ENCODE data around the gene CCBE1.
"Not testable (repeated sequence)": the region's sequence is repeated elsewhere in the genome, so short reads cannot be mapped to it uniquely, and the experiment has no call there.

CCBE1 gene

GRCh38 chr18:59724103-59724502, 26.9 kb upstream of the CCBE1 start:
- H3K27me3 Mint-ChIP-seq = no peaks in the 10 kb centered on the region
- no peaks in the 10 kb centered on the region for H3K4me1 Mint-ChIP-seq (ENCODE audit: low read depth)
- H3K36me3 Mint-ChIP-seq (ENCODE audit: low read depth) = no peaks in the 10 kb centered on the region
- no peak overlapping the region for H3K27ac Mint-ChIP-seq
- H3K4me3 Mint-ChIP-seq = no peak overlapping the region
- intact Hi-C loops (cut with micrococcal nuclease) = no loop called here
- no peaks in the 10 kb centered on the region for H3K9me3 Mint-ChIP-seq

GRCh38 chr18:59721931-59722330, 24.7 kb upstream of the CCBE1 start:
- Mint-ChIP-seq H3K4me3 (no peak overlapping the region), H3K9me3 (no peaks in the 10 kb centered on the region), H3K36me3 (ENCODE audit: low read depth) (no peaks in the 10 kb centered on the region), H3K4me1 (ENCODE audit: low read depth) (no peaks in the 10 kb centered on the region), H3K27me3 (no peaks in the 10 kb centered on the region), H3K27ac (no peak overlapping the region)
- intact Hi-C loops (cut with micrococcal nuclease) = no loop called here

GRCh38 chr18:59721211-59721610, 24.0 kb upstream of the CCBE1 start:
- no peak overlapping the region for H3K27ac Mint-ChIP-seq

GRCh38 chr18:59719544-59720181, 22.4 kb upstream of the CCBE1 start:
- no peaks in the 10 kb centered on the region for H3K9me3 Mint-ChIP-seq
- H3K27ac Mint-ChIP-seq = no peak overlapping the region
- no peaks in the 10 kb centered on the region for H3K27me3 Mint-ChIP-seq
- no peak overlapping the region for H3K4me3 Mint-ChIP-seq
- no peaks in the 10 kb centered on the region for H3K4me1 Mint-ChIP-seq (ENCODE audit: low read depth)
- no peaks in the 10 kb centered on the region for H3K36me3 Mint-ChIP-seq (ENCODE audit: low read depth)
- intact Hi-C loops (cut with micrococcal nuclease) = no loop called here

More at GRCh38 chr18:59721211-59721610, 24.0 kb upstream of the CCBE1 start:
- H3K4me1 Mint-ChIP-seq (ENCODE audit: low read depth) = no peaks in the 10 kb centered on the region
- intact Hi-C loops (cut with micrococcal nuclease) = no loop called here
- H3K36me3 Mint-ChIP-seq (ENCODE audit: low read depth) = no peaks in the 10 kb centered on the region
- H3K27me3 Mint-ChIP-seq = no peaks in the 10 kb centered on the region
- H3K4me3 Mint-ChIP-seq = no peak overlapping the region
- no peaks in the 10 kb centered on the region for H3K9me3 Mint-ChIP-seq

GRCh38 chr18:59718464-59719157, 21.4 kb upstream of the CCBE1 start:
- Mint-ChIP-seq H3K27me3 (no peaks in the 10 kb centered on the region), H3K36me3 (ENCODE audit: low read depth) (no peaks in the 10 kb centered on the region), H3K4me3 (no peak overlapping the region), H3K27ac (no peak overlapping the region), H3K9me3 (no peaks in the 10 kb centered on the region), H3K4me1 (ENCODE audit: low read depth) (no peaks in the 10 kb centered on the region)
- intact Hi-C loops (cut with micrococcal nuclease) = no loop called here

- intact Hi-C loops (cut with micrococcal nuclease) = no loop called here
- no peak overlapping the region for H3K27ac Mint-ChIP-seq
- H3K27me3 Mint-ChIP-seq = no peaks in the 10 kb centered on the region
- no peaks in the 10 kb centered on the region for H3K36me3 Mint-ChIP-seq (ENCODE audit: low read depth)
- no peaks in the 10 kb centered on the region for H3K4me1 Mint-ChIP-seq (ENCODE audit: low read depth)
- H3K4me3 Mint-ChIP-seq = no peak overlapping the region
- H3K9me3 Mint-ChIP-seq = no peaks in the 10 kb centered on the region
Measured at GRCh38 chr18:59718108-59718463, 20.9 kb upstream of the CCBE1 start.

DNA sequence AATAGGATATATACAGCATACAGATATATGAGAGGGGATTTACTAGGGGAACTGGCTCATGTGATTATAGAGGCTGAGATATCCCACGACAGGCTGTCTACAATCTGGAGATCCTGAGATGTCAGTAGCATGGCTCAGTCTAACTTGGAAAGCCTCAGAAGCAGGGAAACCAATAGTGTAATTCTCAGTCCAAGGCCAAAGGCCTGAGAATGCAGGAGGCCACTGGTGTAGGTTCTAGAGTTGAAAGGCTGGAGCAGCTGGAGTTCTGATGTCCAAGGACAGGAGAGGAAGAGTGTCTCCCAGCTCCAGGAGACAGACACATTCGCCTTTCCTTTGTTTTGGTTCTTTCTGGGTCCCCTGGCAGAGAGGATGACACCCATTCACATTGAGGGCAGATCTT, 20.1 kb upstream of the CCBE1 start:
- H3K27ac Mint-ChIP-seq = no peak overlapping the region
- no peaks in the 10 kb centered on the region for H3K27me3 Mint-ChIP-seq
- intact Hi-C loops (cut with micrococcal nuclease) = no loop called here
- H3K4me3 Mint-ChIP-seq = no peak overlapping the region
- H3K4me1 Mint-ChIP-seq (ENCODE audit: low read depth) = no peaks in the 10 kb centered on the region
- no peaks in the 10 kb centered on the region for H3K36me3 Mint-ChIP-seq (ENCODE audit: low read depth)
- no peaks in the 10 kb centered on the region for H3K9me3 Mint-ChIP-seq

GRCh38 chr18:59715966-59716369, 18.7 kb upstream of the CCBE1 start:
- no peaks in the 10 kb centered on the region for H3K9me3 Mint-ChIP-seq
- H3K36me3 Mint-ChIP-seq (ENCODE audit: low read depth) = no peaks in the 10 kb centered on the region
- no peak overlapping the region for H3K4me3 Mint-ChIP-seq
- H3K4me1 Mint-ChIP-seq (ENCODE audit: low read depth) = no peaks in the 10 kb centered on the region
- H3K27ac Mint-ChIP-seq = no peak overlapping the region
- H3K27me3 Mint-ChIP-seq = no peaks in the 10 kb centered on the region
- intact Hi-C loops (cut with micrococcal nuclease) = no loop called here

- Mint-ChIP-seq H3K36me3 (ENCODE audit: low read depth) (no peaks in the 10 kb centered on the region), H3K4me3 (no peak overlapping the region), H3K9me3 (no peaks in the 10 kb centered on the region), H3K4me1 (ENCODE audit: low read depth) (no peaks in the 10 kb centered on the region), H3K27ac (no peak overlapping the region), H3K27me3 (no peaks in the 10 kb centered on the region)
- intact Hi-C loops (cut with micrococcal nuclease) = no loop called here
Measured at GRCh38 chr18:59715445-59715844, 18.2 kb upstream of the CCBE1 start.

GRCh38 chr18:59714096-59714495, 16.9 kb upstream of the CCBE1 start:
- H3K27me3 Mint-ChIP-seq; H3K4me3 Mint-ChIP-seq; intact Hi-C loops (cut with micrococcal nuclease); H3K27ac Mint-ChIP-seq; H3K9me3 Mint-ChIP-seq; H3K4me1 Mint-ChIP-seq (ENCODE audit: low read depth); H3K36me3 Mint-ChIP-seq (ENCODE audit: low read depth): not testable (repeated sequence)

DNA sequence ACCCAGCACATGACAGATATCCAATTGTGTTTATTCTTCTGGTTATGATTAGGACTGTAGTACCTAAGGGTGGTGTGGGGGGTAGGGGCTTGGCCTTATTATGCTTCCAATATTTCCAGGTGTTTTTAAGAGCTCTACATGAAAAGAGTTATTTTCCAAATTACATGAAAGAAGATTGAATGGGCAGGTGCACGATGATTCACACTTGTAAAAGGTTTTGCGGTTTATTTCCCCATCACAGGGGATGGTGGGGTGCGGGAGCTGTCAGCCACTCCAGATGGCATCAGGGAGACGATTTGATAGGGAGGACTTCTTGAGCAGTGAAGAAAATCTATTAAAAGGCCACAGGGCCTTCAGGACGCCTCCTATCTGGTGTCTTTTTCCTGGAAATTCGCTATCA, 15.1 kb upstream of the CCBE1 start:
- H3K4me1 Mint-ChIP-seq (ENCODE audit: low read depth) = no peaks in the 10 kb centered on the region
- no peaks in the 10 kb centered on the region for H3K9me3 Mint-ChIP-seq
- no peaks in the 10 kb centered on the region for H3K36me3 Mint-ChIP-seq (ENCODE audit: low read depth)
- H3K27me3 Mint-ChIP-seq = no peaks in the 10 kb centered on the region
- H3K4me3 Mint-ChIP-seq = no peak overlapping the region
- intact Hi-C loops (cut with micrococcal nuclease) = no loop called here
- H3K27ac Mint-ChIP-seq = no peak overlapping the region

- H3K9me3 Mint-ChIP-seq = no peaks in the 10 kb centered on the region
- H3K4me3 Mint-ChIP-seq = no peak overlapping the region
- H3K4me1 Mint-ChIP-seq (ENCODE audit: low read depth) = no peaks in the 10 kb centered on the region
- intact Hi-C loops (cut with micrococcal nuclease) = no loop called here
- H3K36me3 Mint-ChIP-seq (ENCODE audit: low read depth) = no peaks in the 10 kb centered on the region
- H3K27me3 Mint-ChIP-seq = no peaks in the 10 kb centered on the region
- H3K27ac Mint-ChIP-seq = no peak overlapping the region
Measured at GRCh38 chr18:59708988-59709387, 11.8 kb upstream of the CCBE1 start.

DNA sequence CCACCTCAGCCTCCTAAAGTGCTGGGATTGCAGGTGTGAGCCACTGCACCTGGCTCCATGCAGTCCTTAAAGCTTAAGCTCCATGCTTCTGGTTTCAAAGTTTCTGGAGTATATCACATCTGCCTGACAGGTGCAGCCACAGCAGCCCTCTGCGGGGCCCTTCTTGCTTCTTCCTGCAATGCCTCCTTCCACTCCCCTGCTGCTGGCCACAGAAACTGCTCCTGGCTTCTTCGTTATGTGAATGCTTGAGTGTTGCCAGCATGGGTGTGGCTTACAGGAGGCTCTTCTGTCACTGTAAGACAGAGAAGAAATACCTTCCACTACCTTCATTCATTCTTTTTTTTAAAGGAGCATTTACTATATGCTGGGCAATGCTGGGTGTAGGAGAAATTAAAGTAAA, 10.1 kb upstream of the CCBE1 start:
- intact Hi-C loops (cut with micrococcal nuclease) = no loop called here
- H3K4me1 Mint-ChIP-seq (ENCODE audit: low read depth) = no peaks in the 10 kb centered on the region
- no peaks in the 10 kb centered on the region for H3K36me3 Mint-ChIP-seq (ENCODE audit: low read depth)
- no peak overlapping the region for H3K27ac Mint-ChIP-seq
- H3K4me3 Mint-ChIP-seq = no peak overlapping the region
- no peaks in the 10 kb centered on the region for H3K9me3 Mint-ChIP-seq
- no peaks in the 10 kb centered on the region for H3K27me3 Mint-ChIP-seq

GRCh38 chr18:59706499-59706898, 9.3 kb upstream of the CCBE1 start:
- no peak overlapping the region for H3K4me3 Mint-ChIP-seq
- no peaks in the 10 kb centered on the region for H3K4me1 Mint-ChIP-seq (ENCODE audit: low read depth)
- no peaks in the 10 kb centered on the region for H3K27me3 Mint-ChIP-seq
- no peak overlapping the region for H3K27ac Mint-ChIP-seq
- H3K36me3 Mint-ChIP-seq (ENCODE audit: low read depth) = no peaks in the 10 kb centered on the region
- intact Hi-C loops (cut with micrococcal nuclease) = no loop called here
- no peaks in the 10 kb centered on the region for H3K9me3 Mint-ChIP-seq

DNA sequence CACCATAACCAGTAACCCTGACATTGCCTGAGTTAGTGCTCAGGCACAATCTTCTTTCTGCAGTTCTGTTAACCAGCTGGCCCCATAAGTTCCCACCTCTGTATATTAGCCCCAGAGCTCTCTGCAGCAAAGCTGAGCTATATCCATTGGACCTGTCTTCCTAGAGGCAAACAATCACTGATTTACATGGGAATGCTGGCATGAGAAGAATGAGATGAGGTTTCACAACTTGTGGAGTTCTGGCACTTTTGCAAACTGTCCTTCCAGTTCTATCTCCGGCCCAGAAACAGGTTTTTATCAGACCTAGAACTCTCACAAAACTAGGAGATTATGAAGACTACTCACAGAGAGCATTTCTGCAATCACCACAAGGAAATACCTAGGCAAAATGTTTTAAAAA, 7.9 kb upstream of the CCBE1 start:
- Mint-ChIP-seq H3K27ac (no peak overlapping the region), H3K4me3 (no peak overlapping the region), H3K9me3 (no peaks in the 10 kb centered on the region), H3K4me1 (ENCODE audit: low read depth) (no peaks in the 10 kb centered on the region), H3K27me3 (peaks cover 7% of the 10 kb centered on the region), H3K36me3 (ENCODE audit: low read depth) (no peaks in the 10 kb centered on the region)
- intact Hi-C loops (cut with micrococcal nuclease) = no loop called here

All from dendritic cell treated with granulocyte-macrophage colony-stimulating factor and Interleukin-4, amounts not matched to agents 40 ng/mL and 50 ng/mL, for 4 days (primary cell).